A549 (cell line): ENCODE data around the gene BCCIP. TPM values are rescaled to one million over a fixed set of nuclear protein-coding genes. Genes with fewer than 3 reads are reported as not detected.

Source experiments
- ATAC-seq, 2 experiments: fragments of 200-7000 bp in 1 of 2; fragments of >200 bp in 1 of 2; cut with Nextera tagmentation in 1 of 2; cut with Tn5 transposase in 1 of 2; 3 replicates each; pipeline versions ENCODE4 v1.8.0 to v1.9.1; 2018 to 2020; ENCODE audit warnings: mild to moderate bottlenecking in 1 of 2, moderate library complexity in 1 of 2
- CTCF ChIA-PET: fragments of 300-600 bp; sonication (Branson Sonifier 250); formaldehyde crosslinking; extraction: SDS; loops from one replicate; lab custom pipeline; 2021; ENCODE audit warnings: antibody characterized with exemption, inconsistent platforms; lab: Yijun Ruan, JAX
- POLR2A ChIA-PET: fragments of 350-600 bp; formaldehyde crosslinking; extraction: SDS; loops from one replicate; lab custom pipeline; 2021; ENCODE audit warnings: antibody characterized with exemption, inconsistent platforms; lab: Yijun Ruan, JAX
- DNase-seq, 2 experiments: peaks; one replicate each; pipeline versions ENCODE4 v3.0.0 to v3.0.0-alpha.2; 2011 to 2016; ENCODE audit warnings: low read depth in 1 of 2, low spot score in 1 of 2
- FAIRE-seq: peaks from 2 replicates; lab custom pipeline; 2011; peaks lifted over from hg19 to GRCh38; lab: Jason Lieb, UNC
- H3K27ac ChIP-seq, 2 experiments: fragments of >200 bp; sonication (Bioruptor Twin); formaldehyde crosslinking; 3 replicates each; pipeline ENCODE4 v1.5.1; 2016 to 2017
- H3K4me1 ChIP-seq: fragments of >200 bp; sonication (Bioruptor Twin); formaldehyde crosslinking; 3 replicates; pipeline ENCODE4 v1.6.1; 2016
- H3K4me2 ChIP-seq: fragments of >200 bp; sonication (Bioruptor Twin); formaldehyde crosslinking; 3 replicates; pipeline ENCODE4 v1.6.1; 2016
- H3K4me3 ChIP-seq: fragments of >200 bp; sonication (Bioruptor Twin); formaldehyde crosslinking; 3 replicates; pipeline ENCODE4 v1.5.1; 2016
- H3K9me3 ChIP-seq: fragments of >200 bp; sonication (Bioruptor Twin); formaldehyde crosslinking; 3 replicates; pipeline ENCODE4 v1.6.1; 2016
- ATOH8 ChIP-seq: fragments of 250-450 bp; sonication (Bioruptor Pico); IDR thresholded peaks from 2 replicates; pipeline ENCODE4 v1.5.0; 2020; ENCODE audit warnings: low read depth, mild to moderate bottlenecking, moderate library complexity
- BHLHE40 ChIP-seq: IDR thresholded peaks from 2 replicates; pipeline ENCODE4 v1.6.1; 2012; ENCODE audit warnings: low read depth, low read length, inconsistent platforms
- CBX8 ChIP-seq: fragments of 200-600 bp; sonication (generic); IDR thresholded peaks from 2 replicates; pipeline ENCODE4 v1.6.1; 2016
- CHD4 ChIP-seq: fragments of 200-600 bp; sonication (generic); IDR thresholded peaks from 2 replicates; pipeline ENCODE4 v1.6.1; 2016; ENCODE audit warnings: antibody characterized with exemption, mild to moderate bottlenecking, borderline replicate concordance
- ELK1 ChIP-seq: fragments of 150-350 bp; IDR thresholded peaks from 2 replicates; pipeline ENCODE4 v1.6.1; 2014; ENCODE audit warnings: low read depth, mild to moderate bottlenecking, low read length
- EP300 ChIP-seq, 2 experiments: fragments of >200 bp; sonication (Bioruptor Twin); formaldehyde crosslinking; IDR thresholded peaks; 2 replicates in 1 of 2; 3 replicates in 1 of 2; pipeline ENCODE4 v1.6.1; 2016 to 2017
- ESRRA ChIP-seq: fragments of 150-350 bp; IDR thresholded peaks from 2 replicates; pipeline ENCODE4 v1.6.1; 2014; ENCODE audit warnings: mild to moderate bottlenecking, low read length, borderline replicate concordance
- FOSB ChIP-seq: fragments of 250-450 bp; sonication (Bioruptor Pico); IDR thresholded peaks from 2 replicates; pipeline ENCODE4 v1.5.0; 2020; ENCODE audit warnings: mild to moderate bottlenecking, moderate library complexity
- FOSL2 ChIP-seq, 2 experiments: fragments of 450-650 bp in 1 of 2; fragments of >200 bp in 1 of 2; sonication (Bioruptor Twin) in 1 of 2; formaldehyde crosslinking; IDR thresholded peaks; 2 replicates each; pipeline versions ENCODE4 v1.5.0 to v1.6.1; 2016 to 2020; ENCODE audit warnings: mild to moderate bottlenecking in 1 of 2, moderate library complexity in 1 of 2
- HOXB5 ChIP-seq: fragments of 250-450 bp; sonication (Bioruptor Pico); IDR thresholded peaks from 2 replicates; pipeline ENCODE4 v1.5.0; 2020; ENCODE audit warnings: mild to moderate bottlenecking, moderate library complexity
- MAX ChIP-seq: IDR thresholded peaks from 2 replicates; pipeline ENCODE4 v1.6.1; 2012
- MAZ ChIP-seq: fragments of 150-350 bp; IDR thresholded peaks from 2 replicates; pipeline ENCODE4 v1.6.1; 2014; ENCODE audit warnings: antibody characterized with exemption, low read depth, low read length, borderline replicate concordance
- NFE2L2 ChIP-seq: fragments of 150-350 bp; conservative IDR thresholded peaks from 2 replicates; pipeline ENCODE4 v1.6.1; 2014; ENCODE audit warnings: low read length
- NPAS2 ChIP-seq: fragments of 250-450 bp; sonication (Bioruptor Pico); IDR thresholded peaks from 2 replicates; pipeline ENCODE4 v1.8.0; 2022; ENCODE audit warnings: mild to moderate bottlenecking, moderate library complexity, borderline replicate concordance
- NR3C1 ChIP-seq: fragments of >200 bp; sonication (Bioruptor Twin); formaldehyde crosslinking; IDR thresholded peaks from 3 replicates; pipeline ENCODE4 v1.6.1; 2017
- PHF8 ChIP-seq: fragments of 200-600 bp; sonication (generic); IDR thresholded peaks from 2 replicates; pipeline ENCODE4 v1.6.1; 2016; ENCODE audit warnings: low read depth, mild to moderate bottlenecking, antibody characterized with exemption, moderate library complexity, borderline replicate concordance
- RCOR1 ChIP-seq: fragments of 150-350 bp; IDR thresholded peaks from 2 replicates; pipeline ENCODE4 v1.6.1; 2014; ENCODE audit warnings: antibody characterized with exemption, low read length, low read depth
- SMC3 ChIP-seq: fragments of >200 bp; sonication (Bioruptor Twin); formaldehyde crosslinking; IDR thresholded peaks from 3 replicates; pipeline ENCODE4 v1.6.1; 2018; ENCODE audit warnings: inconsistent platforms
- TFCP2L1 ChIP-seq: fragments of 250-450 bp; sonication (Bioruptor Pico); IDR thresholded peaks from 2 replicates; pipeline ENCODE4 v1.5.0; 2021; ENCODE audit warnings: mild to moderate bottlenecking
- TP53 ChIP-seq: fragments of 250-450 bp; sonication (Bioruptor Pico); IDR thresholded peaks from 2 replicates; pipeline ENCODE4 v1.5.0; 2021; ENCODE audit warnings: mild to moderate bottlenecking, moderate library complexity
- ZFP36 ChIP-seq: fragments of 450-650 bp; IDR thresholded peaks from 2 replicates; pipeline ENCODE4 v1.6.1; 2014; ENCODE audit warnings: borderline replicate concordance; ENCODE audit not compliant: partially characterized antibody
- ZNF302 ChIP-seq: fragments of 250-450 bp; sonication (Bioruptor Pico); IDR thresholded peaks from 2 replicates; pipeline ENCODE4 v1.9.0; 2021; ENCODE audit warnings: inconsistent platforms, mild to moderate bottlenecking, moderate library complexity
- WGBS: methylation state at CpG from one replicate; pipeline ENCODE4 v1.1.6; 2017; ENCODE audit errors: missing lambda C conversion rate; 5-methylcytosine and 5-hydroxymethylcytosine counted together
- polyA plus RNA-seq, 4 experiments: library from polyadenylated mRNA; depleted of rRNA in 3 of 4; stranded (reverse); fragments of >200 nt; fragmentation: RNase III in 1 of 4; extraction: RNeasy Plus Mini Kit Qiagen cat#74134 plus additional on column Dnase treatment in 1 of 4; gene quantifications; 2 replicates in 3 of 4; 3 replicates in 1 of 4; pipeline ENCODE4 v1.2.3, GENCODE V29; 2011 to 2017
- TF ChIP-seq, protein P1 (sequence below): fragments of 250-450 bp; sonication (Bioruptor Pico); IDR thresholded peaks from 2 replicates; pipeline ENCODE4 v1.5.0; 2021; ENCODE audit warnings: mild to moderate bottlenecking, moderate library complexity, borderline replicate concordance
- TF ChIP-seq, protein P2 (sequence below): fragments of >200 bp; sonication (Bioruptor Twin); formaldehyde crosslinking; IDR thresholded peaks from 3 replicates; pipeline ENCODE4 v1.6.1; 2016

Gene BCCIP
- polyA plus RNA-seq, 2 of the 4 experiments (the other 2 are of a cell fraction), result 130 to 140 TPM

DNA sequence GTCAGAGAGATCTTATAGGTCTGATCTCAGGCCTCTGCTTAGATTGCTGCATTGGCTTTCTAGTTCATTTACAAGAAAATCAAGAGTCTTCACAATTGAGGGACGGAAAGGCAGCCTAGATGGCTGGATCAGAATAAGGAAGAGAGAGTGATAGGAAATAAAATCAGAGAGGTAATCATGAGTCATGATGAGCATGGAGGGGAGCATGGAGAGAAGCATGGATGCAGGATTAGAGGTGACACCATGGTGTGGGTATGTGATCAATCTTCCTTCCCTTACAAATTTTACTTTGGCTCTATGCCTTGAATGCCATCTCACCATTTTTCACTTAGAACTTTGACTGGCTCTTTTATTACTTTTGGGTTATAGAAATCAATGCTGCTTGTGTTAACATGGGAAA lies 1.4 kb downstream of the BCCIP start:
- ChIA-PET POLR2A (no interaction called here), CTCF (interaction anchor here (1.2 kb wide), 1 partner anchor 10 kb away, joined by 6 read pairs; no protein-coding TSS in a partner anchor)
- peak overlapping the region; percentile 85 for H3K4me2 ChIP-seq
- no peak for TF ChIP-seq TP53
- no peak for TF ChIP-seq FOSL2 (IDR thresholded peaks at IDR 0.05)
- TF ChIP-seq FOSL2 (CRISPR knock-in tag; IDR thresholded peaks at IDR 0.05), result peak; percentile 59
- TF ChIP-seq SMC3, result no peak
- TF ChIP-seq BHLHE40, result no peak
- no peak for TF ChIP-seq PHF8
- no peak for TF ChIP-seq HOXB5 (CRISPR knock-in tag)
- 56% methylated on average over 1 of the region's 1 CpG for WGBS
- ATAC-seq (0 out of 6 replicates have a peak, but pooled peaks of 1 of the 2 experiments have one; percentile 19), DNase-seq (peak; percentile 15 to 24), FAIRE-seq (no peak)
- H3K9me3 ChIP-seq, result no peaks in the 10 kb centered on the region
- peaks cover 25% of the 10 kb centered on the region for H3K4me1 ChIP-seq
- peak overlapping the region; percentile 11 to 99; a peak in 4 of 6 replicates for H3K27ac ChIP-seq
- H3K4me3 ChIP-seq, result peak overlapping the region; percentile 88

GRCh38 chr10:125827133-125827532 lies 3.8 kb downstream of the BCCIP start:
- Histone ChIP-seq H3K27ac (no peak overlapping the region), H3K4me2 (no peak overlapping the region), H3K4me1 (peaks cover 15% of the 10 kb centered on the region), H3K9me3 (no peaks in the 10 kb centered on the region)
- DNase-seq (no peak), FAIRE-seq (no peak)
- 91% methylated on average over 2 of the region's 2 CpGs for WGBS
- ChIA-PET CTCF (interaction anchor here (0.6 to 1.8 kb wide), 3 partner anchors 18 to 662 kb away, joined by 3 to 5 read pairs (median 4); no protein-coding TSS in a partner anchor), POLR2A (interaction anchor here (0.7 kb wide), 1 partner anchor 108 kb away, joined by 3 read pairs; the partner anchor contains the start of gene EDRF1)
- TF ChIP-seq FOSB (CRISPR knock-in tag) (no peak), MAZ (no peak), CHD4 (no peak), NFE2L2 (no peak), CBX8 (no peak)
- TF ChIP-seq, protein P1, sequence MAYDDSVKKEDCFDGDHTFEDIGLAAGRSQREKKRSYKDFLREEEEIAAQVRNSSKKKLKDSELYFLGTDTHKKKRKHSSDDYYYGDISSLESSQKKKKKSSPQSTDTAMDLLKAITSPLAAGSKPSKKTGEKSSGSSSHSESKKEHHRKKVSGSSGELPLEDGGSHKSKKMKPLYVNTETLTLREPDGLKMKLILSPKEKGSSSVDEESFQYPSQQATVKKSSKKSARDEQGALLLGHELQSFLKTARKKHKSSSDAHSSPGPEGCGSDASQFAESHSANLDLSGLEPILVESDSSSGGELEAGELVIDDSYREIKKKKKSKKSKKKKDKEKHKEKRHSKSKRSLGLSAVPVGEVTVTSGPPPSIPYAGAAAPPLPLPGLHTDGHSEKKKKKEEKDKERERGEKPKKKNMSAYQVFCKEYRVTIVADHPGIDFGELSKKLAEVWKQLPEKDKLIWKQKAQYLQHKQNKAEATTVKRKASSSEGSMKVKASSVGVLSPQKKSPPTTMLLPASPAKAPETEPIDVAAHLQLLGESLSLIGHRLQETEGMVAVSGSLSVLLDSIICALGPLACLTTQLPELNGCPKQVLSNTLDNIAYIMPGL (CRISPR knock-in tag), result no peak
- TF ChIP-seq, all 56 proteins: peak for 0
- no peak for ATAC-seq
- no peak overlapping the region for H3K4me3 ChIP-seq

DNA sequence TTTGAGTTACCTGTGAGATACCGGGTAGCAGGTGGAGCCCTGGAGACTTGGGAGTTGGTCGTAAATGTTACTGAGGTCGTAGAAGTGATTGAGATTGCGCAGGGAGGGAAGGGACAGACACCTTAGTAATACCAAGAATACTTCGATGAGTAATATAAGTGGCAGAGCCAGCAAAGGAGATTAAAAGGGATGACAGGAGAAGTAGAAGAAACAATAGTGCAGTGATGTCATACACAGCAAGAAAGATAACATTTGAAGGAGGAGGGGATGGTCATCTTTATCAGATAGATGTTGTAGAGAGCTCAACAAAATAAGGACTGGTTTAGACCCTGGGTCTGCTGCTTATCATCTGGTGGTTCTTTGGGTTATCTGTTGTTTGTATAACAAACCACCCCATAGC lies 5.0 kb downstream of the BCCIP start:
- ATAC-seq (no peak), FAIRE-seq (no peak), DNase-seq (no peak)
- Histone ChIP-seq H3K4me3 (no peak overlapping the region), H3K4me1 (peaks cover 14% of the 10 kb centered on the region), H3K9me3 (no peaks in the 10 kb centered on the region), H3K4me2 (no peak overlapping the region), H3K27ac (no peak overlapping the region)
- POLR2A ChIA-PET, result no interaction called here
- 87% methylated on average over 5 of the region's 5 CpGs for WGBS
- no peak for TF ChIP-seq MAZ
- no peak for TF ChIP-seq TFCP2L1
- no peak for TF ChIP-seq ESRRA
- no peak for TF ChIP-seq ELK1
- TF ChIP-seq ZNF302, result no peak
- TF ChIP-seq EP300 (IDR thresholded peaks at IDR 0.05), result no peak
- TF ChIP-seq, protein P2, sequence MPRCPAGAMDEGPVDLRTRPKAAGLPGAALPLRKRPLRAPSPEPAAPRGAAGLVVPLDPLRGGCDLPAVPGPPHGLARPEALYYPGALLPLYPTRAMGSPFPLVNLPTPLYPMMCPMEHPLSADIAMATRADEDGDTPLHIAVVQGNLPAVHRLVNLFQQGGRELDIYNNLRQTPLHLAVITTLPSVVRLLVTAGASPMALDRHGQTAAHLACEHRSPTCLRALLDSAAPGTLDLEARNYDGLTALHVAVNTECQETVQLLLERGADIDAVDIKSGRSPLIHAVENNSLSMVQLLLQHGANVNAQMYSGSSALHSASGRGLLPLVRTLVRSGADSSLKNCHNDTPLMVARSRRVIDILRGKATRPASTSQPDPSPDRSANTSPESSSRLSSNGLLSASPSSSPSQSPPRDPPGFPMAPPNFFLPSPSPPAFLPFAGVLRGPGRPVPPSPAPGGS, result no peak
- no peak for TF ChIP-seq RCOR1
- TF ChIP-seq ZFP36, result no peak
- TF ChIP-seq ATOH8 (CRISPR knock-in tag), result no peak
- no peak for TF ChIP-seq NR3C1
- no peak for TF ChIP-seq NPAS2 (CRISPR knock-in tag)
- TF ChIP-seq MAX, result no peak
- CTCF ChIA-PET, result interaction anchor here (1.8 kb wide), 1 partner anchor 19 kb away, joined by 5 read pairs; no protein-coding TSS in a partner anchor
